ENCODE data around the gene TNK1.

- no peak for TF ChIP-seq CTCF (IDR thresholded peaks at IDR 0.05)
- no peak for TF ChIP-seq POLR2A (IDR thresholded peaks at IDR 0.05)
Measured at GRCh38 chr17:7393613-7394451, 12.9 kb downstream of the TNK1 start.
